Measurements from ENCODE around the gene ADSS1. TPM values are rescaled to one million over a fixed set of nuclear protein-coding genes. Genes with fewer than 3 reads are reported as not detected.

Gene ADSS1
- total RNA-seq, 1 experiment from 2014 or later = 10.0 TPM

- TF ChIP-seq ARID4B (CRISPR knock-in tag; IDR thresholded peaks at IDR 0.05; ENCODE audit: borderline replicate concordance) (no peak), ZNF671 (CRISPR knock-in tag; IDR thresholded peaks at IDR 0.05) (no peak), STAT6 (CRISPR knock-in tag; conservative IDR thresholded peaks at IDR 0.05; ENCODE audit: low read depth) (no peak), USF1 (CRISPR knock-in tag; IDR thresholded peaks at IDR 0.05) (peak; percentile 89), HMGXB4 (CRISPR knock-in tag; IDR thresholded peaks at IDR 0.05) (peak; percentile 17; the same call in 1 of the 2 replicates), ATF1 (CRISPR knock-in tag; IDR thresholded peaks at IDR 0.05) (no peak), NFATC4 (CRISPR knock-in tag; IDR thresholded peaks at IDR 0.05) (no peak), NFYB (CRISPR knock-in tag; conservative IDR thresholded peaks at IDR 0.05; ENCODE audit: low read depth) (no peak), TEAD1 (CRISPR knock-in tag; IDR thresholded peaks at IDR 0.05) (no peak), SP1 (CRISPR knock-in tag; conservative IDR thresholded peaks at IDR 0.05) (peak; percentile 52), MYBL2 (CRISPR knock-in tag; IDR thresholded peaks at IDR 0.05) (no peak), ZNF121 (CRISPR knock-in tag; IDR thresholded peaks at IDR 0.05) (no peak), ZBTB43 (CRISPR knock-in tag; IDR thresholded peaks at IDR 0.05) (no peak), TCF7 (CRISPR knock-in tag; IDR thresholded peaks at IDR 0.05; ENCODE audit: low read depth) (no peak), ZNF281 (CRISPR knock-in tag; IDR thresholded peaks at IDR 0.05) (peak; percentile 81), ZSCAN18 (CRISPR knock-in tag; IDR thresholded peaks at IDR 0.05) (no peak), ZNF317 (CRISPR knock-in tag; IDR thresholded peaks at IDR 0.05; ENCODE audit: borderline replicate concordance, low read depth) (no peak), SOX15 (CRISPR knock-in tag; IDR thresholded peaks at IDR 0.05) (no peak), EMX1 (CRISPR knock-in tag; IDR thresholded peaks at IDR 0.05) (no peak), FOXP1 (CRISPR knock-in tag; IDR thresholded peaks at IDR 0.05; ENCODE audit: borderline replicate concordance) (no peak), ATF2 (CRISPR knock-in tag; IDR thresholded peaks at IDR 0.05; ENCODE audit: borderline replicate concordance, low read depth) (no peak)
Observed at GRCh38 chr14:104768437-104769323, 44.7 kb downstream of the ADSS1 start (continued).
